Measurements from ENCODE around the gene LHFPL6. TPM values are rescaled to one million over a fixed set of nuclear protein-coding genes. Genes with fewer than 3 reads are reported as not detected.
A peak's percentile ranks its signal among the peaks of the same experiment; 100 is the strongest.

The LHFPL6 gene
- total and polyA plus RNA-seq, 2 experiments from 2014 or later: 7.8 to 9.5 TPM

DNA sequence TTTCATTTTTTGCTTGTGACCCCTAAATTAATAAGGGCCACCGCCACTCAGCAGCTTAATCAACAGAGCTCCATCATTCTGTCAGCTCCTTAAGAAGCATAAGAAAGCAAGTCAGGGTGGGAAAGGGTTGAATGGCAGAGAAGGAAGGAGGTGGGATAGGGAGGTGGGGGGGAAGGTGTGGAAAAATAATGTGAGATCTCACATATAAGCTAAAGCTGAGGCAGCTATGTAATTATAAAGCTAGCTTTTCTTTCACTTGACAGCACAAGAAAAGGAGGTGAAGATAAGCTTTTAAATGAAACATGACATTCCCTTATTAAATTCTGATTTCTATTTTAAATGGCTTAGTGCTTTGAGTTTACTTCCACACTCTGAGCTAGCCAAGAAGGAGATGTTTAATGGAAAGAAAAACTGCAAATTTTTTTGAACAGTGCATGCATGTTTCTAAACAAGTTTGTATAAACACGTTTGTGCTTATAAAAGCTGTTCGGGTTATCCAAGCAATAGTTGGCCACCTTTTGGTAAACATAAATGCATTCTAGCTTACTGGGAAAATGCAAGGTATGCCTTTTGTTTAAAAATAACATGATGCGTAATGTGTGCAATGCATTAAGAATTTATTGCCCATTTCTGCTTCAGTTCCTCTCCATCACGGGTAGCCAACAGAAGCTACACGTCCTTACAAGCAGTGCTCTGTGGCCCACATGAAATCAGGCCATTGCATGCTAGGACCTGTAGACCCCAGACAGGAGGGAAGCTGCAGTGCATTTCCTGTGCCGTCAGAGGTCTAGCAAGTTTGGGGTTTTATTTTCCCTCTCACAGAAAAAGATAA, 96.2 kb downstream of the LHFPL6 start:
- H3K4me1 Mint-ChIP-seq: peaks cover 23% of the 10 kb centered on the region
- Histone ChIP-seq H3K4me1 (ENCODE audit: insufficient read depth) (peaks cover 18% of the 10 kb centered on the region), H3K4me3 (no peak overlapping the region), H3K27me3 (ENCODE audit: insufficient read depth) (no peaks in the 10 kb centered on the region), H3K9me2 (ENCODE audit: insufficient read depth) (no peaks in the 10 kb centered on the region), H4K20me1 (replicated peaks; ENCODE audit: insufficient read depth) (no peaks in the 10 kb centered on the region), H3K36me3 (ENCODE audit: insufficient read depth) (no peaks in the 10 kb centered on the region), H3F3A (replicated peaks; ENCODE audit: low read depth) (no peaks in the 10 kb centered on the region), H3K79me2 (replicated peaks; ENCODE audit: insufficient read depth) (no peaks in the 10 kb centered on the region), H3K4me2 (no peak overlapping the region), H2AFZ (no peak overlapping the region), H3K27ac (ENCODE audit: low read depth) (0 out of 2 replicates have a peak overlapping the region, but pooled peaks have one; percentile 14)
- no peaks in the 10 kb centered on the region for H3K27me3 Mint-ChIP-seq (ENCODE audit: insufficient read depth, low read depth, poor library complexity)
- TF ChIP-seq NANOG (IDR thresholded peaks at IDR 0.05; ENCODE audit: borderline replicate concordance) (no peak), EZH2 (IDR thresholded peaks at IDR 0.05; ENCODE audit: low read depth, unreplicated experiment) (no peak), ZNF331 (CRISPR knock-in tag; IDR thresholded peaks at IDR 0.05; ENCODE audit: low read depth) (no peak), ZNF114 (CRISPR knock-in tag; IDR thresholded peaks at IDR 0.05) (no peak), STAT1 (IDR thresholded peaks at IDR 0.05; ENCODE audit: unreplicated experiment) (no peak), POLR2AphosphoS5 (IDR thresholded peaks at IDR 0.05; ENCODE audit: low read depth) (no peak), JUNB (IDR thresholded peaks at IDR 0.05; ENCODE audit: unreplicated experiment) (no peak), CREB1 (CRISPR knock-in tag; IDR thresholded peaks at IDR 0.05; ENCODE audit: low read depth) (no peak), EZH2phosphoT487 (IDR thresholded peaks at IDR 0.05; ENCODE audit: unreplicated experiment) (no peak)
- TF ChIP-seq, protein P1, sequence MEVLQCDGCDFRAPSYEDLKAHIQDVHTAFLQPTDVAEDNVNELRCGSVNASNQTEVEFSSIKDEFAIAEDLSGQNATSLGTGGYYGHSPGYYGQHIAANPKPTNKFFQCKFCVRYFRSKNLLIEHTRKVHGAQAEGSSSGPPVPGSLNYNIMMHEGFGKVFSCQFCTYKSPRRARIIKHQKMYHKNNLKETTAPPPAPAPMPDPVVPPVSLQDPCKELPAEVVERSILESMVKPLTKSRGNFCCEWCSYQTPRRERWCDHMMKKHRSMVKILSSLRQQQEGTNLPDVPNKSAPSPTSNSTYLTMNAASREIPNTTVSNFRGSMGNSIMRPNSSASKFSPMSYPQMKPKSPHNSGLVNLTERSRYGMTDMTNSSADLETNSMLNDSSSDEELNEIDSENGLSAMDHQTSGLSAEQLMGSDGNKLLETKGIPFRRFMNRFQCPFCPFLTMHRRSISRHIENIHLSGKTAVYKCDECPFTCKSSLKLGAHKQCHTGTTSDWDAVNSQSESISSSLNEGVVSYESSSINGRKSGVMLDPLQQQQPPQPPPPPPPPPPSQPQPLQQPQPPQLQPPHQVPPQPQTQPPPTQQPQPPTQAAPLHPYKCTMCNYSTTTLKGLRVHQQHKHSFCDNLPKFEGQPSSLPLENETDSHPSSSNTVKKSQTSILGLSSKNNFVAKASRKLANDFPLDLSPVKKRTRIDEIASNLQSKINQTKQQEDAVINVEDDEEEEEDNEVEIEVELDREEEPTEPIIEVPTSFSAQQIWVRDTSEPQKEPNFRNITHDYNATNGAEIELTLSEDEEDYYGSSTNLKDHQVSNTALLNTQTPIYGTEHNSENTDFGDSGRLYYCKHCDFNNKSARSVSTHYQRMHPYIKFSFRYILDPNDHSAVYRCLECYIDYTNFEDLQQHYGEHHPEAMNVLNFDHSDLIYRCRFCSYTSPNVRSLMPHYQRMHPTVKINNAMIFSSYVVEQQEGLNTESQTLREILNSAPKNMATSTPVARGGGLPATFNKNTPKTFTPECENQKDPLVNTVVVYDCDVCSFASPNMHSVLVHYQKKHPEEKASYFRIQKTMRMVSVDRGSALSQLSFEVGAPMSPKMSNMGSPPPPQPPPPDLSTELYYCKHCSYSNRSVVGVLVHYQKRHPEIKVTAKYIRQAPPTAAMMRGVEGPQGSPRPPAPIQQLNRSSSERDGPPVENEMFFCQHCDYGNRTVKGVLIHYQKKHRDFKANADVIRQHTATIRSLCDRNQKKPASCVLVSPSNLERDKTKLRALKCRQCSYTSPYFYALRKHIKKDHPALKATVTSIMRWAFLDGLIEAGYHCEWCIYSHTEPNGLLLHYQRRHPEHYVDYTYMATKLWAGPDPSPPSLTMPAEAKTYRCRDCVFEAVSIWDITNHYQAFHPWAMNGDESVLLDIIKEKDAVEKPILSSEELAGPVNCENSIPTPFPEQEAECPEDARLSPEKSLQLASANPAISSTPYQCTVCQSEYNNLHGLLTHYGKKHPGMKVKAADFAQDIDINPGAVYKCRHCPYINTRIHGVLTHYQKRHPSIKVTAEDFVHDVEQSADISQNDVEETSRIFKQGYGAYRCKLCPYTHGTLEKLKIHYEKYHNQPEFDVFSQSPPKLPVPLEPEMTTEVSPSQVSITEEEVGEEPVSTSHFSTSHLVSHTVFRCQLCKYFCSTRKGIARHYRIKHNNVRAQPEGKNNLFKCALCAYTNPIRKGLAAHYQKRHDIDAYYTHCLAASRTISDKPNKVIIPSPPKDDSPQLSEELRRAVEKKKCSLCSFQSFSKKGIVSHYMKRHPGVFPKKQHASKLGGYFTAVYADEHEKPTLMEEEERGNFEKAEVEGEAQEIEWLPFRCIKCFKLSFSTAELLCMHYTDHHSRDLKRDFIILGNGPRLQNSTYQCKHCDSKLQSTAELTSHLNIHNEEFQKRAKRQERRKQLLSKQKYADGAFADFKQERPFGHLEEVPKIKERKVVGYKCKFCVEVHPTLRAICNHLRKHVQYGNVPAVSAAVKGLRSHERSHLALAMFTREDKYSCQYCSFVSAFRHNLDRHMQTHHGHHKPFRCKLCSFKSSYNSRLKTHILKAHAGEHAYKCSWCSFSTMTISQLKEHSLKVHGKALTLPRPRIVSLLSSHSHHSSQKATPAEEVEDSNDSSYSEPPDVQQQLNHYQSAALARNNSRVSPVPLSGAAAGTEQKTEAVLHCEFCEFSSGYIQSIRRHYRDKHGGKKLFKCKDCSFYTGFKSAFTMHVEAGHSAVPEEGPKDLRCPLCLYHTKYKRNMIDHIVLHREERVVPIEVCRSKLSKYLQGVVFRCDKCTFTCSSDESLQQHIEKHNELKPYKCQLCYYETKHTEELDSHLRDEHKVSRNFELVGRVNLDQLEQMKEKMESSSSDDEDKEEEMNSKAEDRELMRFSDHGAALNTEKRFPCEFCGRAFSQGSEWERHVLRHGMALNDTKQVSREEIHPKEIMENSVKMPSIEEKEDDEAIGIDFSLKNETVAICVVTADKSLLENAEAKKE (CRISPR knock-in tag; IDR thresholded peaks at IDR 0.05): no peak
- TF ChIP-seq, protein P2, sequence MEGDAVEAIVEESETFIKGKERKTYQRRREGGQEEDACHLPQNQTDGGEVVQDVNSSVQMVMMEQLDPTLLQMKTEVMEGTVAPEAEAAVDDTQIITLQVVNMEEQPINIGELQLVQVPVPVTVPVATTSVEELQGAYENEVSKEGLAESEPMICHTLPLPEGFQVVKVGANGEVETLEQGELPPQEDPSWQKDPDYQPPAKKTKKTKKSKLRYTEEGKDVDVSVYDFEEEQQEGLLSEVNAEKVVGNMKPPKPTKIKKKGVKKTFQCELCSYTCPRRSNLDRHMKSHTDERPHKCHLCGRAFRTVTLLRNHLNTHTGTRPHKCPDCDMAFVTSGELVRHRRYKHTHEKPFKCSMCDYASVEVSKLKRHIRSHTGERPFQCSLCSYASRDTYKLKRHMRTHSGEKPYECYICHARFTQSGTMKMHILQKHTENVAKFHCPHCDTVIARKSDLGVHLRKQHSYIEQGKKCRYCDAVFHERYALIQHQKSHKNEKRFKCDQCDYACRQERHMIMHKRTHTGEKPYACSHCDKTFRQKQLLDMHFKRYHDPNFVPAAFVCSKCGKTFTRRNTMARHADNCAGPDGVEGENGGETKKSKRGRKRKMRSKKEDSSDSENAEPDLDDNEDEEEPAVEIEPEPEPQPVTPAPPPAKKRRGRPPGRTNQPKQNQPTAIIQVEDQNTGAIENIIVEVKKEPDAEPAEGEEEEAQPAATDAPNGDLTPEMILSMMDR (conservative IDR thresholded peaks at IDR 0.05; ENCODE audit: low read depth in 2 of 2): no peak
- TF ChIP-seq, protein P3, sequence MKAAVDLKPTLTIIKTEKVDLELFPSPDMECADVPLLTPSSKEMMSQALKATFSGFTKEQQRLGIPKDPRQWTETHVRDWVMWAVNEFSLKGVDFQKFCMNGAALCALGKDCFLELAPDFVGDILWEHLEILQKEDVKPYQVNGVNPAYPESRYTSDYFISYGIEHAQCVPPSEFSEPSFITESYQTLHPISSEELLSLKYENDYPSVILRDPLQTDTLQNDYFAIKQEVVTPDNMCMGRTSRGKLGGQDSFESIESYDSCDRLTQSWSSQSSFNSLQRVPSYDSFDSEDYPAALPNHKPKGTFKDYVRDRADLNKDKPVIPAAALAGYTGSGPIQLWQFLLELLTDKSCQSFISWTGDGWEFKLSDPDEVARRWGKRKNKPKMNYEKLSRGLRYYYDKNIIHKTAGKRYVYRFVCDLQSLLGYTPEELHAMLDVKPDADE (IDR thresholded peaks at IDR 0.05): no peak
- TF ChIP-seq, protein P4, sequence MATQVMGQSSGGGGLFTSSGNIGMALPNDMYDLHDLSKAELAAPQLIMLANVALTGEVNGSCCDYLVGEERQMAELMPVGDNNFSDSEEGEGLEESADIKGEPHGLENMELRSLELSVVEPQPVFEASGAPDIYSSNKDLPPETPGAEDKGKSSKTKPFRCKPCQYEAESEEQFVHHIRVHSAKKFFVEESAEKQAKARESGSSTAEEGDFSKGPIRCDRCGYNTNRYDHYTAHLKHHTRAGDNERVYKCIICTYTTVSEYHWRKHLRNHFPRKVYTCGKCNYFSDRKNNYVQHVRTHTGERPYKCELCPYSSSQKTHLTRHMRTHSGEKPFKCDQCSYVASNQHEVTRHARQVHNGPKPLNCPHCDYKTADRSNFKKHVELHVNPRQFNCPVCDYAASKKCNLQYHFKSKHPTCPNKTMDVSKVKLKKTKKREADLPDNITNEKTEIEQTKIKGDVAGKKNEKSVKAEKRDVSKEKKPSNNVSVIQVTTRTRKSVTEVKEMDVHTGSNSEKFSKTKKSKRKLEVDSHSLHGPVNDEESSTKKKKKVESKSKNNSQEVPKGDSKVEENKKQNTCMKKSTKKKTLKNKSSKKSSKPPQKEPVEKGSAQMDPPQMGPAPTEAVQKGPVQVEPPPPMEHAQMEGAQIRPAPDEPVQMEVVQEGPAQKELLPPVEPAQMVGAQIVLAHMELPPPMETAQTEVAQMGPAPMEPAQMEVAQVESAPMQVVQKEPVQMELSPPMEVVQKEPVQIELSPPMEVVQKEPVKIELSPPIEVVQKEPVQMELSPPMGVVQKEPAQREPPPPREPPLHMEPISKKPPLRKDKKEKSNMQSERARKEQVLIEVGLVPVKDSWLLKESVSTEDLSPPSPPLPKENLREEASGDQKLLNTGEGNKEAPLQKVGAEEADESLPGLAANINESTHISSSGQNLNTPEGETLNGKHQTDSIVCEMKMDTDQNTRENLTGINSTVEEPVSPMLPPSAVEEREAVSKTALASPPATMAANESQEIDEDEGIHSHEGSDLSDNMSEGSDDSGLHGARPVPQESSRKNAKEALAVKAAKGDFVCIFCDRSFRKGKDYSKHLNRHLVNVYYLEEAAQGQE (IDR thresholded peaks at IDR 0.05; ENCODE audit: unreplicated experiment): no peak
- ATAC-seq (peak; percentile 64), DNase-seq (ENCODE audit: low spot score) (peak; percentile 43)
- no peak overlapping the region; the same call in 1 of the 2 replicates for H3K27ac Mint-ChIP-seq
- peaks cover 5% of the 10 kb centered on the region; the same call in 1 of the 3 replicates for H3K9me3 Mint-ChIP-seq
- H3K36me3 Mint-ChIP-seq (ENCODE audit: low read depth): peaks cover 3% of the 10 kb centered on the region; the same call in 1 of the 3 replicates
- H3K4me3 Mint-ChIP-seq: no peak overlapping the region

Data from GM23338 (cell line).